Panc1 (cell line): Measurements from ENCODE around the gene SIKE1. TPM values are rescaled to one million over a fixed set of nuclear protein-coding genes. Genes with fewer than 3 reads are reported as not detected.
"Not testable (repeated sequence)": the region's sequence is repeated elsewhere in the genome, so short reads cannot be mapped to it uniquely, and the experiment has no call there.

Experiments
- ATAC-seq: fragments of 200-7000 bp; cut with Tn5 transposase; 2 replicates; pipeline ENCODE4 v1.9.1; 2020; ENCODE audit warnings: mild to moderate bottlenecking, moderate library complexity
- Bru-seq: library from RNA; stranded (reverse); fragments of 400-500 nt; gene quantifications from one replicate; lab custom pipeline; 2021; lab: Mats Ljungman, UMichigan
- BruChase-seq, 2 experiments: library from RNA; stranded (reverse); fragments of 400-500 nt; gene quantifications; one replicate each; lab custom pipeline; 2021; lab: Mats Ljungman, UMichigan
- BruUV-seq: library from RNA; stranded (reverse); fragments of 400-500 nt; replicated peaks from 2 replicates; lab custom pipeline; 2021; lab: Mats Ljungman, UMichigan
- CTCF ChIA-PET: fragments of 300-600 bp; sonication (Branson Sonifier 250); formaldehyde crosslinking; loops from one replicate; lab custom pipeline; 2022; ENCODE audit warnings: antibody characterized with exemption; lab: Charles Lee
- POLR2A ChIA-PET: fragments of 300-600 bp; sonication (Branson Sonifier 250); formaldehyde crosslinking; loops from one replicate; lab custom pipeline; 2022; ENCODE audit warnings: antibody characterized with exemption; lab: Charles Lee
- DNase-seq: peaks from one replicate; pipeline ENCODE4 v3.0.0-alpha.2; 2010; ENCODE audit warnings: low read depth, low spot score
- H3K27ac ChIP-seq: 2 replicates; pipeline ENCODE4 v1.5.1; 2011; ENCODE audit warnings: mild to moderate bottlenecking, low read length, inconsistent platforms
- H3K27me3 ChIP-seq: fragments of 200-500 bp; sonication (Bioruptor generic); 2 replicates; pipeline ENCODE4 v1.6.0; 2014; ENCODE audit warnings: low read length, inconsistent platforms; ENCODE audit not compliant: control insufficient read depth, insufficient read depth
- H3K36me3 ChIP-seq: fragments of 200-500 bp; sonication (Bioruptor generic); 2 replicates; pipeline ENCODE4 v1.5.1; 2014; ENCODE audit warnings: inconsistent platforms, mild to moderate bottlenecking, low read length, moderate library complexity; ENCODE audit not compliant: control insufficient read depth, insufficient read depth
- H3K4me1 ChIP-seq: 2 replicates; pipeline ENCODE4 v1.5.1; 2011; ENCODE audit warnings: inconsistent platforms, mild to moderate bottlenecking, low read length, moderate library complexity; ENCODE audit not compliant: control insufficient read depth, insufficient read depth
- H3K4me3 ChIP-seq, 2 experiments: 2 replicates each; pipeline ENCODE4 v1.5.1; 2011 to 2012; ENCODE audit warnings: low read depth in 2 of 2, low read length in 2 of 2, mild to moderate bottlenecking in 2 of 2, inconsistent platforms in 1 of 2, moderate library complexity in 1 of 2
- H3K9me3 ChIP-seq: fragments of 200-500 bp; sonication (Bioruptor generic); 2 replicates; pipeline ENCODE4 v1.5.1; 2014; ENCODE audit warnings: low read depth, mild to moderate bottlenecking, inconsistent platforms, low read length, moderate library complexity; ENCODE audit not compliant: control insufficient read depth, insufficient read depth
- POLR2AphosphoS5 ChIP-seq: IDR thresholded peaks from 2 replicates; pipeline ENCODE4 v1.6.1; 2012; ENCODE audit warnings: mild to moderate bottlenecking, low read depth, low read length, moderate library complexity
- SIN3A ChIP-seq: IDR thresholded peaks from 2 replicates; pipeline ENCODE4 v1.6.1; 2012; ENCODE audit warnings: low read depth, mild to moderate bottlenecking, low read length, moderate library complexity, borderline replicate concordance; ENCODE audit not compliant: insufficient read depth
- TCF7L2 ChIP-seq: IDR thresholded peaks from 2 replicates; pipeline ENCODE4 v1.6.1; 2011; ENCODE audit warnings: mild to moderate bottlenecking, low read depth, low read length, inconsistent platforms
- in situ Hi-C: cut with HindIII; loops from 2 replicates; pipeline ENCODE4 v1.10.0; 2016; ENCODE audit warnings: low sequenced_read_pairs, low pct_unique_long_range_greater_than_20kb
- intact Hi-C: fragments of 100-400 bp; cut with micrococcal nuclease; formaldehyde crosslinking; loops from one replicate; pipeline ENCODE4 v1.10.0; 2022; ENCODE audit not compliant: unreplicated experiment
- long read RNA-seq: library from polyadenylated mRNA; unstranded; transcript quantifications from one replicate; pipeline ENCODE4 v2.0.0, GENCODE V29; 2021; ENCODE audit not compliant: unreplicated experiment
- polyA plus RNA-seq: library from polyadenylated mRNA; unstranded; fragments of >200 nt; gene quantifications from one replicate; pipeline ENCODE4 v1.2.1, GENCODE V29; 2012; ENCODE audit warnings: missing spikeins; ENCODE audit not compliant: insufficient read length
- total RNA-seq: library from RNA; stranded (reverse); gene quantifications from one replicate; pipeline ENCODE4 v1.2.1, GENCODE V29; 2021; ENCODE audit not compliant: unreplicated experiment
- TF ChIP-seq, protein P1 (sequence below): fragments of 450-650 bp; IDR thresholded peaks from 2 replicates; pipeline ENCODE4 v1.5.1; 2017; ENCODE audit warnings: mild to moderate bottlenecking
- TF ChIP-seq, protein P2 (sequence below), 2 experiments: IDR thresholded peaks; 2 replicates each; pipeline ENCODE4 v1.6.1; 2011 to 2012; ENCODE audit warnings: low read depth in 2 of 2, control low read depth in 1 of 2, low read length in 1 of 2, mild to moderate bottlenecking in 1 of 2, moderate library complexity in 1 of 2; ENCODE audit not compliant: insufficient read depth in 1 of 2

The SIKE1 gene
- total RNA-seq (29.7 TPM), Bru-seq, nascent RNA (percentile 74 among the genes with signal in this experiment), BruChase-seq, experiment 1, labeled RNA remaining after a 2-hour chase (percentile 94 among the genes with signal in this experiment), BruChase-seq, experiment 2, labeled RNA remaining after a 6-hour chase (percentile 97 among the genes with signal in this experiment)
- 22.7 TPM for polyA plus RNA-seq
- long read RNA-seq, transcript SIKE1-201 (5 exons, 2,190 nt) = major isoform, 9 of 16 reads
- long read RNA-seq, partial matches to known transcripts = 0 of 16 reads
- long read RNA-seq, other reads (novel, unspliced or antisense) = 5 of 16 reads

- ChIA-PET CTCF (no interaction called here), POLR2A (no interaction called here)
- DNase-seq (peak; percentile 69), ATAC-seq (peak; percentile 100)
- no TSS peak for BruUV-seq
- in situ Hi-C loops (no loop called here), intact Hi-C loops (no loop called here)
- Histone ChIP-seq H3K4me1 (peaks cover 6% of the 10 kb centered on the region; the same call in 1 of the 2 replicates), H3K4me3 (peak within 1 kb of the TSS; percentile 91 to 98), H3K36me3 (peaks cover 6% of the 10 kb centered on the region), H3K27me3 (no peaks in the 10 kb centered on the region; the same call in 1 of the 2 replicates), H3K27ac (peak within 1 kb of the TSS; percentile 88), H3K9me3 (no peaks in the 10 kb centered on the region)
- TF ChIP-seq SIN3A = 0 out of 2 replicates have a peak, but pooled peaks have one; percentile 46
- TF ChIP-seq, protein P1, sequence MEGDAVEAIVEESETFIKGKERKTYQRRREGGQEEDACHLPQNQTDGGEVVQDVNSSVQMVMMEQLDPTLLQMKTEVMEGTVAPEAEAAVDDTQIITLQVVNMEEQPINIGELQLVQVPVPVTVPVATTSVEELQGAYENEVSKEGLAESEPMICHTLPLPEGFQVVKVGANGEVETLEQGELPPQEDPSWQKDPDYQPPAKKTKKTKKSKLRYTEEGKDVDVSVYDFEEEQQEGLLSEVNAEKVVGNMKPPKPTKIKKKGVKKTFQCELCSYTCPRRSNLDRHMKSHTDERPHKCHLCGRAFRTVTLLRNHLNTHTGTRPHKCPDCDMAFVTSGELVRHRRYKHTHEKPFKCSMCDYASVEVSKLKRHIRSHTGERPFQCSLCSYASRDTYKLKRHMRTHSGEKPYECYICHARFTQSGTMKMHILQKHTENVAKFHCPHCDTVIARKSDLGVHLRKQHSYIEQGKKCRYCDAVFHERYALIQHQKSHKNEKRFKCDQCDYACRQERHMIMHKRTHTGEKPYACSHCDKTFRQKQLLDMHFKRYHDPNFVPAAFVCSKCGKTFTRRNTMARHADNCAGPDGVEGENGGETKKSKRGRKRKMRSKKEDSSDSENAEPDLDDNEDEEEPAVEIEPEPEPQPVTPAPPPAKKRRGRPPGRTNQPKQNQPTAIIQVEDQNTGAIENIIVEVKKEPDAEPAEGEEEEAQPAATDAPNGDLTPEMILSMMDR = no peak
- TF ChIP-seq POLR2AphosphoS5 = peak; percentile 86
- TF ChIP-seq, protein P2, sequence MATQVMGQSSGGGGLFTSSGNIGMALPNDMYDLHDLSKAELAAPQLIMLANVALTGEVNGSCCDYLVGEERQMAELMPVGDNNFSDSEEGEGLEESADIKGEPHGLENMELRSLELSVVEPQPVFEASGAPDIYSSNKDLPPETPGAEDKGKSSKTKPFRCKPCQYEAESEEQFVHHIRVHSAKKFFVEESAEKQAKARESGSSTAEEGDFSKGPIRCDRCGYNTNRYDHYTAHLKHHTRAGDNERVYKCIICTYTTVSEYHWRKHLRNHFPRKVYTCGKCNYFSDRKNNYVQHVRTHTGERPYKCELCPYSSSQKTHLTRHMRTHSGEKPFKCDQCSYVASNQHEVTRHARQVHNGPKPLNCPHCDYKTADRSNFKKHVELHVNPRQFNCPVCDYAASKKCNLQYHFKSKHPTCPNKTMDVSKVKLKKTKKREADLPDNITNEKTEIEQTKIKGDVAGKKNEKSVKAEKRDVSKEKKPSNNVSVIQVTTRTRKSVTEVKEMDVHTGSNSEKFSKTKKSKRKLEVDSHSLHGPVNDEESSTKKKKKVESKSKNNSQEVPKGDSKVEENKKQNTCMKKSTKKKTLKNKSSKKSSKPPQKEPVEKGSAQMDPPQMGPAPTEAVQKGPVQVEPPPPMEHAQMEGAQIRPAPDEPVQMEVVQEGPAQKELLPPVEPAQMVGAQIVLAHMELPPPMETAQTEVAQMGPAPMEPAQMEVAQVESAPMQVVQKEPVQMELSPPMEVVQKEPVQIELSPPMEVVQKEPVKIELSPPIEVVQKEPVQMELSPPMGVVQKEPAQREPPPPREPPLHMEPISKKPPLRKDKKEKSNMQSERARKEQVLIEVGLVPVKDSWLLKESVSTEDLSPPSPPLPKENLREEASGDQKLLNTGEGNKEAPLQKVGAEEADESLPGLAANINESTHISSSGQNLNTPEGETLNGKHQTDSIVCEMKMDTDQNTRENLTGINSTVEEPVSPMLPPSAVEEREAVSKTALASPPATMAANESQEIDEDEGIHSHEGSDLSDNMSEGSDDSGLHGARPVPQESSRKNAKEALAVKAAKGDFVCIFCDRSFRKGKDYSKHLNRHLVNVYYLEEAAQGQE (IDR thresholded peaks at IDR 0.05; ENCODE audit: insufficient read depth in 1 of 2, low read depth in 2 of 2, low read length in 1 of 2) = peak in 1 of 2 experiments; percentile 19; a peak in 1 of 4 replicates
- TF ChIP-seq TCF7L2 = no peak
Measured at GRCh38 chr1:114780344-114781226, at the start of gene SIKE1. TSS of gene SIKE1 (minus strand) at chr1:114780685. CDS start at chr1:114780607, 78 bp downstream.

GRCh38 chr1:114830075-114830474, 49.6 kb upstream of the SIKE1 start:
- H3K27ac ChIP-seq, H3K27me3 ChIP-seq, in situ Hi-C loops, H3K4me1 ChIP-seq, CTCF ChIA-PET, DNase-seq, H3K9me3 ChIP-seq, H3K36me3 ChIP-seq, POLR2A ChIA-PET, H3K4me3 ChIP-seq, intact Hi-C loops, BruUV-seq, ATAC-seq: not testable (repeated sequence)
